ENCODE data around the gene ABCA13.

Gene ABCA13

DNA sequence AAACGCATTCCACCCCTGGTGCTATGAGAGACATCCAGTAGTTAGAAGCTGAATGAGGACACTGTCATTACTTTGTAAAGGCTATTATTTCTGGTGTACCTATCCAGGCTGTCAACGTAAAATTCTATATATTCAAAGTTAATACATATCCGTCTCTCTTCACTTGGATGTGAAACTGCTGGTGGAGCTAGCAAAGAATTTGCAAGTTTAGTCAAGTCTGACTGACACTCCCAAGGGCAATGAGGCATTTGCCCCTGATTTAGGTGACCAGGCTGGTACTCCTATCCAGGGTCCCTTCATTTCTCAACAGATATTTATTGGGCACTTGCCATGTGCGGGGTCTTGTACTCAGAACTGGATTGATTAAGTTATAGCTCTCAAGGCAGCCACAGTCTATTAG, 493.0 kb downstream of the ABCA13 start:
- no peak for DNase-seq

DNA sequence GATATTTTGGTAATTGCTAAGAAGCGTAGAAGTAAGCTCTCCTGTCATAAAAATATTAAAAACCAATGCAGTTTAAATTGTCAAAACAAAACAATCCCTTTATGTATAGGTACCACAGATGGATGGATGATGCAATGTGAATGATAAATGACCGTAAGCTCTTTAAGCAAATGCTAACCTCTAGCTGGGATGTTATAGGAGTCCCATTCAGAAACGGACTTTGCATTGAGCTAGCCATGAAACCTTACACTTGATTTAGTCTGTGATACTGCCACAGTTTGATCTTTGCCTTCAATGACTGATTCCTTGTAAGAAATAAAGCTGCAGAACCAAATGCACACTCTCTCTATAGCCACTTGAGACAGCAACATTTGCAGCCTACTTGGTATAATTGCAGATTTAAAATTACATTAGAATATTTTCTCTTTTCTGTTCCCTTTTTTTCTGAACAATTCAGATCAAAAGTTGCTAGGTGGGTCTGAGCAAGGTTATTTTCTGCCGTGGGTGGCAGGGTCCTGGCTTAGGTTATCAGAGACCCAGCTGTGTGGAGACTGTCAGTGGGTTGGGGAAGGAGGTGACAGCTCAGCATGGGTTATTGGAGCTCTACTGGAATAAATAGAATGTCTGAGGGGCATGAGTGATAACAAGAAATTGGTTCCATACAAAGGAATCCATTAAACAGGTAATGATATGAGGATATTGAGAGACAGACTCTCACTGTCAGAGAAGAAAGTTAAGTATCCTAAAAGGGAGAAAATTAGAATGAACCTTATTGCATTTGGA, 494.3 kb downstream of the ABCA13 start:
- no peak for DNase-seq

DNA sequence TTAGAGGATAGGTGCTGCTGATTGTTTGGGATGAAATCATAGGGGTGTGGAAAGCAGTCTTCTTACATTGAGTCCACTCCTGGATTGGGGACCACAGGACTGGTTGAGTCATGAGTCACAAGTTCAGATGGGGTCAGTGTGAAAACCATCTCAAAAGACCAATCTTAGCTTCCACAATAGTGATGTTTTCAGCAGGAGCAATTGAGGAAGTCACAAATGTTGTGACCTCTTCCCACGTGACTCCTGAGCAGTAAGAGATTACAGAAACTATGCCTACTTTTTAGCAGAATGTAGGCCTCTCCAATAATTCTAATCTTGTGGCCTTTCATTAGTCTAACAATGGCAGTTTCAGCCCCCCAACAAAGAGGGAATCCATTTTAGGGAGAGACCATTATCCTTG, 496.1 kb downstream of the ABCA13 start:
- no peak for DNase-seq

DNA sequence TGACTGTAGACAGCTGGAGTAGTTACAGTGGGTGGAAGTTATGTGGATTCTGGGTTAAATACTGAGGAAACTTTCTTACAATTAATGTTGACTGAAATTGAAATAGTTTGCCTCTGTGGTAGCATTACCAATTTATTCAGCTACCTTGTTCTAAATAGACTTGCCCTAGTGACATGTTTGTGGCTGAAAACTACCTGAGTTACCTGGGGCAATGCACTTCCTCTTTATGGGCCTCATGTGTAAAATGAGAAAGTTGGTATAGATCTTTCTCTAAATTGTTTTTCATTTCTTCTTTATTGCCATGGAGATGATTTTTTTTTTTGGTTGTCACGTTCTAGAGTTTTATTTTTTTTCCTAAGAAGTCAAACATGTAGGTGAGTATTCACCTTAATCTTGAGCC, 500.4 kb downstream of the ABCA13 start:
- no peak for DNase-seq

DNA sequence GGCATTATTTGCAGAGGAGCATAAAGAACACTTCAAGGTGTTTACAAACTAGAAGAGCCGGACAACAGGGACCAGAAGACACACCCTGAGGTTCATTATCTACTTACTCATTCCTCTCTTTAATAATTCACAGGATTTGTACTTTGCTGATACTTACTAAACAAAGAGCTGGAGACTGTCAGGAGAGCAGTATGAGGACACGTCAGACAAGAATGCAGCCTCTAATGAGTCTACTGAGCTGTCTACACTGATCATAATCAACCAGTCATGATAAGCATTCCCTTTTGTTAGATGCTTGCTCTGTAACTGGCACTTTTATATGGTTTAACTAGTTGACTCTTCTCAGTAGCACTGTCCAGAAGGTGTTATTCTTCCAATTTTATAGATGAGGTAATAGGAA, 509.7 kb downstream of the ABCA13 start:
- DNase-seq: no peak

DNA sequence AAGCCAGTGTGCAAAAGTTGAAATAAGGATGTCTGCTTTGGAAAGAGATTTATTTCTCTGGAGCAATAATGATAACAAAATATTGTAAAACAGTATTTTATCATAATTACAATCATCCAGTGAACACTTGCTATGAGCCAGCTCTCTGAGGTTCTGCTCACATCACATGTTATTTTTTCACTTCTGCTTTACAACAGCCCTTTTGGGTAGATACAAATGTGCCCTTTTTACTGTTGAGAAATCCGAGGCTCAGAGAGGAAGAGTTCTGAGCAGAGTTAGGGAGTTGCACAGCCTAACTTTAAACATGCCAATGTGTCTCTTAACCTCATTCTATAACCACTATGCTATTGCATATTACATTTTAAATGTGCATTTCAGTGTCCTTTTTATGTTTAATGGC, 520.5 kb downstream of the ABCA13 start:
- DNase-seq: no peak

All from NCI-H1417 treated with DMSO at 0.1 percent for 48 hours (cell line).